ENCODE measurements around the gene TMEM88.

The TMEM88 gene

DNA sequence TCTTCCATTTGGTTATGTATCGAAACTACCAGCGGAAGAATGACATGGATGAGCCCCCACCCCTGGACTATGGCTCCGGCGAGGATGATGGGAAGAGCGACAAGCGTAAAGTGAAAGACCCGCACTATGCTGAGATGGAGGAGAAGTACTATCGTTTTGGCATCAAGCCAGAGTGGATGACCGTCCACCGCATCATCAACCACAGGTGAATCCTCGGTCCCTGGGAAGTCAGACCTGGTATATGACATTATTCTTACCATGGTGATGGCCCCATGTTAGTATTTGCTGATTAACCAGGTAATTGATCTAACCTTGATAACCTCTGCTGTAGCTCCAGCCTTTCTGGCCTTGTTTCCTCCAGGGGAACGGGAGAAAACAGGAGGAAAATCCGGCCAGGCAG, 42.2 kb downstream of the TMEM88 start:
- TF ChIP-seq, protein P1, sequence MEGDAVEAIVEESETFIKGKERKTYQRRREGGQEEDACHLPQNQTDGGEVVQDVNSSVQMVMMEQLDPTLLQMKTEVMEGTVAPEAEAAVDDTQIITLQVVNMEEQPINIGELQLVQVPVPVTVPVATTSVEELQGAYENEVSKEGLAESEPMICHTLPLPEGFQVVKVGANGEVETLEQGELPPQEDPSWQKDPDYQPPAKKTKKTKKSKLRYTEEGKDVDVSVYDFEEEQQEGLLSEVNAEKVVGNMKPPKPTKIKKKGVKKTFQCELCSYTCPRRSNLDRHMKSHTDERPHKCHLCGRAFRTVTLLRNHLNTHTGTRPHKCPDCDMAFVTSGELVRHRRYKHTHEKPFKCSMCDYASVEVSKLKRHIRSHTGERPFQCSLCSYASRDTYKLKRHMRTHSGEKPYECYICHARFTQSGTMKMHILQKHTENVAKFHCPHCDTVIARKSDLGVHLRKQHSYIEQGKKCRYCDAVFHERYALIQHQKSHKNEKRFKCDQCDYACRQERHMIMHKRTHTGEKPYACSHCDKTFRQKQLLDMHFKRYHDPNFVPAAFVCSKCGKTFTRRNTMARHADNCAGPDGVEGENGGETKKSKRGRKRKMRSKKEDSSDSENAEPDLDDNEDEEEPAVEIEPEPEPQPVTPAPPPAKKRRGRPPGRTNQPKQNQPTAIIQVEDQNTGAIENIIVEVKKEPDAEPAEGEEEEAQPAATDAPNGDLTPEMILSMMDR (IDR thresholded peaks at IDR 0.05; ENCODE audit: low read depth, low read length) = no peak
- H3K4me3 ChIP-seq (replicated peaks in 1 of 2; ENCODE audit: low read depth in 2 of 2, low read length in 2 of 2) = no peak overlapping the region
- no peak for DNase-seq (ENCODE audit: low read depth in 2 of 2)

DNA sequence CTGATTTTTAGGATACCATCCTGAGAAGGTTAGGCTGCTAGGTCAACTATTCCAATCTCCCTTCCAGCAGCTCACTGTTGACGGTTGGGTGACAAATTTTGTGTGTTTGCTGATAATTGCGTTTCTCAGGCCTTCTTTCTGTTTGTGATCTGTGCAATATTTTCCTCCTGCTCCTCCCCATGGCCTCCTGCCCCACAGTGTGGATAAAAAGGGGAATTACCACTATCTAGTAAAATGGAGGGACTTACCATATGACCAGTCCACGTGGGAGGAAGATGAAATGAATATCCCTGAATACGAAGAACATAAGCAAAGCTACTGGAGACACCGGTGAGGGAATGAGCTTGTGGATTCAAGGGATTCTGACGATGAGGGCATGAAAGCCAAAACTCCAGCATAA, 42.9 kb downstream of the TMEM88 start:
- no peak overlapping the region for H3K4me3 ChIP-seq (replicated peaks in 1 of 2; ENCODE audit: low read depth in 2 of 2, low read length in 2 of 2)
- TF ChIP-seq, protein P1 (IDR thresholded peaks at IDR 0.05; ENCODE audit: low read depth, low read length) = peak; percentile 45
- DNase-seq (ENCODE audit: low read depth in 2 of 2) = peak; percentile 72 to 79

DNA sequence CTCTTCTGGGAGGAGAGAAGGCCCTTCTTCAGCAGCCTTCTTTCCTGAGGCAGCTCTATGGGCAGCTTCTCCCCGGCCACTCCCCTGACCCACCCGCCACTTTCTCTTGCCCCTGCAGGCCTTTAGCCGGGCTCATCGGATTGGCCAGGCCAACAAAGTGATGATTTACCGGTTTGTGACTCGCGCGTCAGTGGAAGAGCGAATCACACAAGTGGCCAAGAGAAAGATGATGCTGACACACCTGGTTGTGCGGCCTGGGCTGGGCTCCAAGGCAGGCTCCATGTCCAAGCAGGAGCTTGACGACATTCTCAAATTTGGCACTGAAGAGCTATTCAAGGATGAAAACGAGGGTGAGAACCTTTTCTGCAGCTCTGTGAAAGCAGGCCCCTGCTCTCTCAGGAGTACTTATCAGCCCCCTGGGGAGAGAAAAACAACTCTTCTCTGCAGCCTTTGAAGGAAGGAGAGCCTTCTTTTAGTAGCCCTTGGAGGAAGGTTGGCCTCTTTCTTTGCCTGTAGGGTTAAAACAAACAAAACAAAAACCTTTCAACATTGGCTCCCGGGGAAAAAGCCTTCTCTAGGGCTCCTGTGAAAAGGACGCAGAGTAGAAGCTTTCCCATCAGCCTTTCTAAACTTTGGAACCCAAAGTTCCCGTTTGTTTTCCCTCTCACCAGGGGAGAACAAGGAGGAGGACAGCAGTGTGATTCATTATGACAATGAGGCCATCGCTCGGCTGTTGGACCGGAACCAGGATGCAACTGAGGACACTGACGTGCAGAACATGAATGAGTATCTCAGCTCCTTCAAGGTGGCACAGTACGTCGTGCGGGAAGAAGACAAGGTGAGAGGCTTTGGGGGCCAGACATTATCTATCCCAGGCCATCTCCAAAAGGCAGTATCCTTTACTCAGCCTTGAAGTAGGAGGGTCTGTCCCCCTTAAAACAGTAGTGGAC, 48.6 kb downstream of the TMEM88 start:
- no peak for DNase-seq (ENCODE audit: low read depth in 2 of 2)
- no peak overlapping the region for H3K4me3 ChIP-seq (replicated peaks in 1 of 2; ENCODE audit: low read depth in 2 of 2, low read length in 2 of 2)
- TF ChIP-seq, protein P1 (IDR thresholded peaks at IDR 0.05; ENCODE audit: low read depth, low read length) = no peak
